Effector memory CD4-positive, alpha-beta T cell (primary cell): ENCODE data around the gene GALNT17.
"Not testable (repeated sequence)": the region's sequence is repeated elsewhere in the genome, so short reads cannot be mapped to it uniquely, and the experiment has no call there.

Source experiments
- DNase-seq, 3 donors: peaks; one replicate each; pipeline ENCODE4 v3.0.0-alpha.2; 2020
- H3K27ac ChIP-seq: 2 replicates; pipeline ENCODE4 v1.7.0; 2013; ENCODE audit warnings: mild to moderate bottlenecking, low read length, moderate library complexity; ENCODE audit not compliant: insufficient read depth, poor library complexity, severe bottlenecking
- H3K27me3 ChIP-seq: replicated peaks from 2 replicates; pipeline ENCODE4 v1.7.0; 2013; ENCODE audit warnings: mild to moderate bottlenecking, low read length; ENCODE audit not compliant: insufficient read depth, control insufficient read depth, poor library complexity, severe bottlenecking
- H3K36me3 ChIP-seq: 2 replicates; pipeline ENCODE4 v1.7.0; 2013; ENCODE audit warnings: mild to moderate bottlenecking, low read length, moderate library complexity; ENCODE audit not compliant: control insufficient read depth, insufficient read depth
- H3K4me1 ChIP-seq: 2 replicates; pipeline ENCODE4 v1.7.0; 2013; ENCODE audit warnings: low read length, mild to moderate bottlenecking; ENCODE audit not compliant: control insufficient read depth, insufficient read depth, poor library complexity, severe bottlenecking
- H3K4me3 ChIP-seq: 2 replicates; pipeline ENCODE4 v1.7.0; 2013; ENCODE audit warnings: low read length, low read depth, mild to moderate bottlenecking; ENCODE audit not compliant: insufficient read depth, poor library complexity, severe bottlenecking
- H3K9me3 ChIP-seq: 2 replicates; pipeline ENCODE4 v1.7.0; 2013; ENCODE audit warnings: mild to moderate bottlenecking, low read length, moderate library complexity; ENCODE audit not compliant: control insufficient read depth

Gene GALNT17

DNA sequence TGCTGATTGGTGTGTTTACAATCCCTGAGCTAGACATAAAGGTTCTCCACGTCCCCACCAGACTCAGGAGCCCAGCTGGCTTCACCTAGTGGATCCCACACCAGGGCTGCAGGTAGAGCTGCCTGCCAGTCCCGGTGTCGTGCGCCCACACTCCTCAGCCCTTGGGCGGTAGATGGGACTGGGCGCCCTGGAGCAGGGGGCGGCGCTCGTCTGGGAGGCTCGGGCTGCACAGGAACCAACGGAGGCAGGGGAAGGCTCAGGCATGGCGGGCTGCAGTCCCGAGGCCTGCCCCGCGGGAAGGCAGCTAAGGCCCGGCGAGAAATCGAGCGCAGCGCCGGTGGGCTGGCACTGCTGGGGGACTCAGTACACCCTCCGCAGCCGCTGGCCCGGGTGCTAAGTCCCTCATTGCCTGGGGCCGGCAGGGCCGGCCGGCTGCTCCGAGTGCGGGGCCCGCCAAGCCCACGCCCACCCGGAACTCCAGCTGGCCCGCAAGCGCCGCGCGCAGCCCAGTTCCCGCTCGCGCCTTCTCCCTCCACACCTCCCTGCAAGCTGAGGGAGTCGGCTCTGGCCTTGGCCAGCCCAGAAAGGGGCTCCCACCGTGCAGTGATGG is 606.1 kb downstream of the GALNT17 start:
- H3K27me3 ChIP-seq, H3K4me3 ChIP-seq, DNase-seq, H3K36me3 ChIP-seq, H3K4me1 ChIP-seq, H3K9me3 ChIP-seq, H3K27ac ChIP-seq: not testable (repeated sequence)

DNA sequence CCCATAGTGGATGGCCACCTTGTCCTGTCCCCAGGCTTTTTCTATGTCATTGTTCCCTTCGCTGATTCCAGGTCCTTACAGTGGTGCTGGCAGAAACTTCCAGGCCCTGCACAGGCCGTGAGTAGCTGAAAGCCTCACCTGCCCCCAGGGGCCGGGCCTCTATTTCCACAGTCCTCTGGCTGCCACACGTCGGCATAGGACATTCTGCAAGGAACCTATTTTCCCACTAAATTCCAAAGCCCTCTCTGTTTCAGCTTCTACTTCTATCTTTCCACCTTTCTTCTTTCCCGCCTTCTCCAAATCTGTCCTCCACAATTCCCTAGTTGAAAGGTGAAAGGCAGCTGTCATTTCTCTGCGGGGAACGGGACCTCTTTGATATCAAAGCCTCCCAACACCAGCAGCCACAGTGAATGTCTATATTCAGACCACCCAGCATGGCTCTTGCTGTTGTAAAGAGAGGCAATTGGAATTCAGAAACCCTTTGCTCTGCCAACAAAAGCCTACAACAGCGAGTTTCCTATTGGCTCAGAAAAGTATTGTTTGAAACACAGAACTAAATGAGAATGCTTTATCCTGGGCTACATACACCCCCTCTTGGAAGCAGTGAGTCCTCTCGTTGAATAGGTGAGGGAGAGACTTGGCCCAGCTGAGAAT is 607.7 kb downstream of the GALNT17 start:
- Histone ChIP-seq H3K4me1 (no peaks in the 10 kb centered on the region), H3K27me3 (no peaks in the 10 kb centered on the region), H3K27ac (no peak overlapping the region), H3K4me3 (no peak overlapping the region), H3K36me3 (no peaks in the 10 kb centered on the region), H3K9me3 (no peaks in the 10 kb centered on the region)
- no peak for DNase-seq

DNA sequence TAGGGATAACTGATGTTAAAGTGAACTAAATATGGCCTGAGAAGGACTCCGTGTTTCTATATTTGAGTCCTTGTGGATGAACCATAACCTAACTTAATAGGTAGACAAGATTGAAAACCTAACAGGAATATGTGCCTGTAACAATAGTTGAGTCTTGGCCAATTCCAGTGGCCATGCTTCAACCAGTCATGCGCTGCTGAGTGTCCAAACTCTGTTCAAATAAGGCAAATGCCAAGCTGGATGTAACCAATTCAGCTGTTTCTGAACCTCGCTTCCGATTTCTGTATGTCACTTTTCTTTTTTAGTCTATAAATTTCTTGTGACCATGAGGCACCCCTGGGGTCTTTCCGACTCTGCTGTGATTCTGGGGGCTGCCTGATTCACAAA is 608.2 kb downstream of the GALNT17 start:
- DNase-seq: no peak
- no peak overlapping the region for H3K4me3 ChIP-seq

DNA sequence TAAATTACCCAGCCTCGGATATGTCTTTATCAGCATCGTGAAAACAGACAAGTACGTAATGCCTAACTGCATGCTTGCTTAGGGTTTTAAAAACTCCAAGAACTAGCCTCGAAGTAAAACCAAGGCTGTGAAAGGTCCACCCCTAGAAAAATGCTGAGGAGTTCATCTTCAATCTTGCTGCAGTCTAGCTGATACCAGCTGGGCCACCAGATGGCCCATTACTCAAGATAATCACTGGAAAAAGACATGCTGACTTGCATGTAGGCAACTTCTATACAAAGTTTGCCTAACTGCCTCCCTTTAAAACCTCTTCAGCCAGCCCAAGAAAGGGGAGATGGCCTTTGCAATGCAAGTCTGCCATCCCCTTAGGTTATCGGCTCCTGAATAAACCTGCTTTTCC is 614.1 kb downstream of the GALNT17 start:
- DNase-seq: no peak
- no peaks in the 10 kb centered on the region for H3K9me3 ChIP-seq
- H3K4me3 ChIP-seq: no peak overlapping the region
- H3K4me1 ChIP-seq: no peaks in the 10 kb centered on the region
- H3K27ac ChIP-seq: no peak overlapping the region
- no peaks in the 10 kb centered on the region for H3K36me3 ChIP-seq
- H3K27me3 ChIP-seq: no peaks in the 10 kb centered on the region

More for the DNA sequence above, 608.2 kb downstream of the GALNT17 start:
- no peaks in the 10 kb centered on the region for H3K36me3 ChIP-seq
- no peaks in the 10 kb centered on the region for H3K27me3 ChIP-seq
- H3K4me1 ChIP-seq: no peaks in the 10 kb centered on the region
- H3K27ac ChIP-seq: no peak overlapping the region
- H3K9me3 ChIP-seq: no peaks in the 10 kb centered on the region

DNA sequence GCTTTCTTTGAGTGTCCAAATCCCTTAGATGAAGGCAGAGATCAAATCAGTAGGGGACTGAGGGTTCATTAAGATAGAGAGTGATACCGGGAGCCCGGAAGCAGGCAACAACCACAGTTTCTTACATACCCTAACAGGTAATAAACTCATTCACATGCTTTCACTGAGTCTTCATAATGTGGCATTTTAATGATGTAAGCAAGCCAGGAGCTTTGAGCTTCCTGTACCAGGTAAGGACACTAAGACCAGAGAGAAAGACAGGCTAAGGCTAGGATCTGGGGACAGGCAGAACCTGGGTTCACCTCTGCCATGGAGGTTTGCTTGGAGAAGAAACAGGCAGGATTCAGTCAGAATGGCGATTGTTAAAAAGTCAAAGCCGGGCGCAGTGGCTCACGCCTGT is 618.3 kb downstream of the GALNT17 start:
- Histone ChIP-seq H3K27me3 (no peaks in the 10 kb centered on the region), H3K27ac (no peak overlapping the region), H3K4me1 (peaks cover 4% of the 10 kb centered on the region), H3K4me3 (no peak overlapping the region), H3K36me3 (no peaks in the 10 kb centered on the region), H3K9me3 (no peaks in the 10 kb centered on the region)
- no peak for DNase-seq

DNA sequence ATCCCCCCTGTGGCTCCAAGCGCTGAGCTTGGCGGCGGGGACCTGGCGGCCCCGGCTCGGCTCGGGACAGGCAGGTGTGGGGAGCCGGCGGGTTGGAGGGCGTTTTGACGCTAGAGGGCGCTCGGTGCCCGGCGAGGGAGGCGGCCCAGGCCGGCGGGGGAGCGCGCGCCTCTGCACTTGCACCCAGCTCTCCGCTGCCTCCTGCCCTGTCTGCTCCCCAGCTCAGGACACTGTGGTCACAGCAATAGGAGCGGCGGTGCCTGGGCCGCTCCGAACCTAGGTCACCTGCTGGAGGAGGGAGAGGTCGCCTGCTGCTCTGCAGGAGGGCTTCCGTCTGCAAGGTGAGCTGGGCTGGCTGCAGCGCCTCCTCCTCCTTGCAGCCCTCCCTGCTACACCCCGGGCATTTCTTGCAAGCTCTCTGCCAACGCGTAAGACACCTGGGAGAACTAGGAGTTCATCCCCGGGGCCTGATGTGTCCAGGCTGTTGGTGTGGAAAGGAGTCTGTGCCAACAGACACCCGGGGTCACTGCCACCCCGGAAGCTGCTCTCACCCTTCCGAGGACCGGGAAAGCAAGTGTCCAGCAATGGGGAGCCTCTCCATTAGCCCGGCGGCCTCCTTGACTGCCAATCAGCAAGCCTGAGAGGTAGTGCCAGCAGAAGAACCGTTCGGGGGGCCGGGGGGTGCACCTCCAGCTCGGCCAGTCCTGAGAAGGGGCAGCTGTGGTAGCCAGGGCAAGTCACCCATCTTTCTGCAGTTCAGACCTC is 620.4 kb downstream of the GALNT17 start:
- no peak overlapping the region for H3K27ac ChIP-seq
- H3K9me3 ChIP-seq: no peaks in the 10 kb centered on the region
- no peaks in the 10 kb centered on the region for H3K36me3 ChIP-seq
- DNase-seq: no peak
- H3K27me3 ChIP-seq: no peaks in the 10 kb centered on the region
- peaks cover 4% of the 10 kb centered on the region for H3K4me1 ChIP-seq
- no peak overlapping the region for H3K4me3 ChIP-seq

DNA sequence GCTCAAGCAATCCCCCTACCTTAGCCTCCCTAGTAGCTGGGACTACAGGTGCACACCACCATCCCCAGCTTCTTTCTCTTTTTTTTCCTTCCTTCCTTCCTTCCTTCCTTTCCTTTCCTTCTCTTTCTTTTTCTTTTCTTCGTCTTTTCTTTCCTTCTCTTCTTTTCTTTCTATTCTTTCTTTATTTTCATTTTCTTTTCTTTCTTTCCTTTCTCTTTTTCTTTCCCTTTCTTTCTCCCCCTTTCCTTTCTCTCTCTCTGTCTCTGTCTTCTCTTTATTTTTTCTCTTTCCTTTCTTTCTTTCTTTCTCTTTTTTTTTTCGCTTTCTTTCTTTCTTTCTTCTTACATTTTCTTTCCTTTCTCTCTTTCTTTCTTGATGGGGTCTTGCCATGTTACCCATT is 621.3 kb downstream of the GALNT17 start:
- Histone ChIP-seq H3K36me3 (no peaks in the 10 kb centered on the region), H3K9me3 (no peaks in the 10 kb centered on the region), H3K4me3 (no peak overlapping the region), H3K27me3 (no peaks in the 10 kb centered on the region), H3K27ac (no peak overlapping the region), H3K4me1 (peaks cover 4% of the 10 kb centered on the region)
- DNase-seq: no peak

DNA sequence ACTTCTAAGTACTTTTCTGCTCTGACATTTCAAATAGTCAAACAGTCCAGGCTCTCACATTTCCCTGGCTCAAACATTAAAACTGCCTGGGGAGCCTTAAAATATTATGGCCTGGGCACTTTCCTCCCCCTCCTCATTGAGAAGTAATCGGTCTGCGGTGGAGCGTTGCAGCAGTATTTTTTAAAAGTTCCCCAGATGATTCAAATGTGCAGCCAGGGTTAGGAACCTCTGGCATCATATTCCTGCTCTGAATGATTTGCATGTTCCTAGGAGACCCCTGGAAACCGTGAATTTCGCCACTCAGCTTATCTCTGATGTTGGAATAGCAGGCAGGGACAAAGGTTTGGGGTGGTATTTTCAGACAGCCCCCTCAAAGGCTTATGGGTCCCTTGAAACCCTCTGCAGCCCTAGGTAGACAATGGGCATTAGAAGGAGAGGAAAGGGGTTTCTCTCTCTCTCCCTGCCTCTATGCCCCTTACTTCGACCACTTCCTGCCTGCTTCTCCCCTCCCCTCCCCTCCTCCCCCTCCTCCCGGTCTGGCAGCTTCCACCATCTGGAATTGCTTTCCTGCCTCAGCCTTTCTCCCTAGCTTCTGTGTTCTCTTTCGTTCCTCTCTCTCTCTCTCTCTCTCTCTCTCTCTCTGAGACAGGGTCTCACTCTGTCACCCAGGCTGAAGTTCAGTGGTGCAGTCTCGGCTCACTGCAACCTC is 622.2 kb downstream of the GALNT17 start:
- no peak for DNase-seq
- no peaks in the 10 kb centered on the region for H3K27me3 ChIP-seq
- peaks cover 4% of the 10 kb centered on the region for H3K4me1 ChIP-seq

DNA sequence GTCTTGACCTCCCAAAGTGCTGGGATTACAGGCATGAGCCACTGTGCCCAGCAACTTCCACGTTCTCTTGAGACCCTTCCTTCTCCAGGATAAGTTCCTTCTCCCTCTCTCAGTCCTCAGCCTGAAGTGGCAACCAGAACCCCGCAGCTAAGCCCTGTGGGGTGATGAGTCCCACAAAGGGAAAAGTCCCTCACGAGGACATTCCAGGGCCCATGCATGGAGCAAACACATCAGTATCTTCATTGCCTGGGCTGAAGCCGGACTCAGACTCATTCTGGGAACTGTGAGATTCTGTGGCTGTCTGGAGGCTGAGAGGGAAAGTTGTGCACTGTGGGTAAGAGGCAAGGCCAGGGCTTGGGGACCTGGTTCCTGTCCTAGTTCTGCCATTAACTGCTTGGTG is 622.9 kb downstream of the GALNT17 start:
- H3K27me3 ChIP-seq: no peaks in the 10 kb centered on the region
- no peak overlapping the region for H3K4me3 ChIP-seq
- no peak for DNase-seq
- no peaks in the 10 kb centered on the region for H3K9me3 ChIP-seq
- H3K4me1 ChIP-seq: peaks cover 4% of the 10 kb centered on the region
- no peak overlapping the region for H3K27ac ChIP-seq
- H3K36me3 ChIP-seq: no peaks in the 10 kb centered on the region

More for the DNA sequence above, 622.2 kb downstream of the GALNT17 start:
- Histone ChIP-seq H3K36me3 (no peaks in the 10 kb centered on the region), H3K4me3 (no peak overlapping the region), H3K27ac (no peak overlapping the region), H3K9me3 (no peaks in the 10 kb centered on the region)

DNA sequence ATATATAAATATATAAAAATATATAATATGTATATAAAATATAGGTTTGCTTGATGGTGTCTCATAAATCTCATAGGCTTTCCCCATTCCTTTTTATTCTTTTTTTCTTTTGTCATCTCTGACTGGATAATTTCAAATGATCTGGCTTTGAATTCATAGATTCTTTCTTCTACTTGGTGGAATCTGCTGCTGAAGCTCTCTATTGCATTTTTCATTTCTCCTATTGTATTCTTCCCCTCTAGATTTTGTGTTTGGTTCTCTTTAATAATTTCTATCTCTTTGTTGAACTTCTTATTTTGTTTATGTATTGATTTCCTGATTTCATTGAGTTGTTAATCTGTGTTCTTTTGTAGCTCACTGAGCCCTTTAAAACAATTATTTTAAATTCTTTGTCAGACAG is 629.4 kb downstream of the GALNT17 start:
- Histone ChIP-seq H3K27me3 (no peaks in the 10 kb centered on the region), H3K9me3 (peaks cover 4% of the 10 kb centered on the region), H3K4me1 (no peaks in the 10 kb centered on the region), H3K4me3 (no peak overlapping the region), H3K27ac (no peak overlapping the region), H3K36me3 (no peaks in the 10 kb centered on the region)
- DNase-seq: no peak
